A673 (cell line): ENCODE measurements around the gene EXOSC10. TPM values are rescaled to one million over a fixed set of nuclear protein-coding genes. Genes with fewer than 3 reads are reported as not detected.

ENCODE experiments used
- BruUV-seq: library from RNA; stranded (reverse); fragments of 400-500 nt; replicated peaks from 2 replicates; lab custom pipeline; 2021; lab: Mats Ljungman, UMichigan
- CTCF ChIA-PET: fragments of 300-600 bp; sonication (Branson Sonifier 250); formaldehyde crosslinking; loops from one replicate; lab custom pipeline; 2022; ENCODE audit warnings: antibody characterized with exemption; lab: Charles Lee
- POLR2A ChIA-PET: fragments of 300-600 bp; sonication (Branson Sonifier 250); formaldehyde crosslinking; loops from one replicate; lab custom pipeline; 2022; ENCODE audit warnings: antibody characterized with exemption; ENCODE audit not compliant: low non-redundant PET; lab: Charles Lee
- DNase-seq: peaks from one replicate; pipeline ENCODE4 v3.0.0-alpha.2; 2015; ENCODE audit warnings: low spot score
- H3K27ac ChIP-seq: fragments of 200-600 bp; sonication (generic); 2 replicates; pipeline ENCODE4 v1.5.1; 2016; ENCODE audit warnings: mixed run types, low read depth, mild to moderate bottlenecking, mixed read lengths, antibody characterized with exemption, low read length; ENCODE audit not compliant: poor library complexity, severe bottlenecking
- H3K27me3 ChIP-seq: fragments of 200-600 bp; sonication (generic); replicated peaks from 2 replicates; pipeline ENCODE4 v1.6.1; 2017; ENCODE audit warnings: mixed run types, low read depth, mild to moderate bottlenecking, mixed read lengths, antibody characterized with exemption, low read length; ENCODE audit not compliant: insufficient read depth, poor library complexity
- H3K36me3 ChIP-seq: fragments of 200-600 bp; sonication (generic); 2 replicates; pipeline ENCODE4 v1.6.1; 2016; ENCODE audit warnings: mixed run types, mild to moderate bottlenecking, mixed read lengths, antibody characterized with exemption, low read length; ENCODE audit not compliant: insufficient read depth, poor library complexity, severe bottlenecking
- H3K4me1 ChIP-seq: fragments of 200-600 bp; sonication (generic); 2 replicates; pipeline ENCODE4 v1.6.1; 2017; ENCODE audit warnings: mixed run types, mild to moderate bottlenecking, mixed read lengths, antibody characterized with exemption, low read length; ENCODE audit not compliant: insufficient read depth, poor library complexity, severe bottlenecking
- H3K4me3 ChIP-seq: fragments of 200-600 bp; sonication (generic); 2 replicates; pipeline ENCODE4 v1.5.1; 2016; ENCODE audit warnings: low read depth, mixed run types, mild to moderate bottlenecking, mixed read lengths, low read length; ENCODE audit not compliant: poor library complexity, severe bottlenecking
- H3K9me3 ChIP-seq: fragments of 200-600 bp; sonication (generic); 2 replicates; pipeline ENCODE4 v1.6.1; 2016; ENCODE audit warnings: mixed run types, low read depth, mild to moderate bottlenecking, mixed read lengths, antibody characterized with exemption, low read length; ENCODE audit not compliant: poor library complexity, severe bottlenecking
- EZH2 ChIP-seq: fragments of 200-600 bp; sonication (generic); IDR thresholded peaks from 2 replicates; pipeline ENCODE4 v1.6.1; 2017; ENCODE audit warnings: borderline replicate concordance, low read depth, mild to moderate bottlenecking, mixed read lengths, antibody characterized with exemption, low read length; ENCODE audit not compliant: poor library complexity, severe bottlenecking
- intact Hi-C: fragments of 100-400 bp; cut with micrococcal nuclease; formaldehyde crosslinking; loops from one replicate; pipeline ENCODE4 v1.10.0; 2022; ENCODE audit not compliant: unreplicated experiment
- total RNA-seq: library from RNA; stranded (reverse); gene quantifications from 2 replicates; pipeline ENCODE4 v1.2.3, GENCODE V29; 2021
- TF ChIP-seq, protein P1 (sequence below): fragments of 300-800, 200-600 bp; sonication (generic); conservative IDR thresholded peaks from 2 replicates; pipeline ENCODE4 v1.5.1; 2017; ENCODE audit warnings: low read depth, mild to moderate bottlenecking, antibody characterized with exemption, low read length, moderate library complexity, mixed read lengths

The EXOSC10 gene
- total RNA-seq, 1 experiment from 2014 or later: 119 TPM

- Histone ChIP-seq H3K36me3 (peaks cover 24% of the 10 kb centered on the region), H3K9me3 (no peaks in the 10 kb centered on the region), H3K4me3 (no peak overlapping the region), H3K4me1 (peaks cover 4% of the 10 kb centered on the region), H3K27ac (no peak overlapping the region), H3K27me3 (no peaks in the 10 kb centered on the region)
- ChIA-PET CTCF (interaction anchor here (0.7 kb wide), 1 partner anchor 14 kb away, joined by 10 read pairs; no protein-coding TSS in a partner anchor), POLR2A (no interaction called here)
- DNase-seq: no peak
- TSS peak; percentile 9 for BruUV-seq
- TF ChIP-seq, protein P1, sequence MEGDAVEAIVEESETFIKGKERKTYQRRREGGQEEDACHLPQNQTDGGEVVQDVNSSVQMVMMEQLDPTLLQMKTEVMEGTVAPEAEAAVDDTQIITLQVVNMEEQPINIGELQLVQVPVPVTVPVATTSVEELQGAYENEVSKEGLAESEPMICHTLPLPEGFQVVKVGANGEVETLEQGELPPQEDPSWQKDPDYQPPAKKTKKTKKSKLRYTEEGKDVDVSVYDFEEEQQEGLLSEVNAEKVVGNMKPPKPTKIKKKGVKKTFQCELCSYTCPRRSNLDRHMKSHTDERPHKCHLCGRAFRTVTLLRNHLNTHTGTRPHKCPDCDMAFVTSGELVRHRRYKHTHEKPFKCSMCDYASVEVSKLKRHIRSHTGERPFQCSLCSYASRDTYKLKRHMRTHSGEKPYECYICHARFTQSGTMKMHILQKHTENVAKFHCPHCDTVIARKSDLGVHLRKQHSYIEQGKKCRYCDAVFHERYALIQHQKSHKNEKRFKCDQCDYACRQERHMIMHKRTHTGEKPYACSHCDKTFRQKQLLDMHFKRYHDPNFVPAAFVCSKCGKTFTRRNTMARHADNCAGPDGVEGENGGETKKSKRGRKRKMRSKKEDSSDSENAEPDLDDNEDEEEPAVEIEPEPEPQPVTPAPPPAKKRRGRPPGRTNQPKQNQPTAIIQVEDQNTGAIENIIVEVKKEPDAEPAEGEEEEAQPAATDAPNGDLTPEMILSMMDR: no peak
- no peak for TF ChIP-seq EZH2
- intact Hi-C loops: no loop called here
These were observed 45.0 kb downstream of the EXOSC10 start for GRCh38 chr1:11054666-11055065.

DNA sequence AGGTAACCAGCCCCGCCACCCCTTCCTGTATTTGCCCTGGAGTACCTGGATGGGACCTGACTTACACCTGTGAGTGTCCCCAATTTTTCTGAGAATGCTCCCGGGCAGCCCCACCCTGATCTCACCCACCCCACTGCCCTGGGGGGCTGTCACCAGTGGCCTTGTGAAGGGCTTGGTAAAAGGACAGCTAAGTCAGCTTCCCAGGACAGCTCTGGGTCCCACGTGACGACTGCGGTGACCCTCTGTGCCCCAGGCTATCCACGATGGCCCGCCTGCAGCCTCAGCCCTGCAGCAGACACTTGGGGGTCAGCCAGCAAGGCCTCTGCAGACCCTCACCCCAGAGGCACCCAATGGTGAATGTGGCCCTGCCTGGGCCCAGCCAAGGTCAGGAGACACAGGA, 45.5 kb downstream of the EXOSC10 start:
- H3K36me3 ChIP-seq: peaks cover 24% of the 10 kb centered on the region
- BruUV-seq: no TSS peak
- CTCF ChIA-PET: no interaction called here
- no peak overlapping the region for H3K4me3 ChIP-seq
- intact Hi-C loops: no loop called here
- no peaks in the 10 kb centered on the region for H3K27me3 ChIP-seq
- POLR2A ChIA-PET: no interaction called here
- H3K27ac ChIP-seq: no peak overlapping the region
- peaks cover 4% of the 10 kb centered on the region for H3K4me1 ChIP-seq
- no peak for DNase-seq
- TF ChIP-seq, protein P1: no peak
- no peak for TF ChIP-seq EZH2
- H3K9me3 ChIP-seq: no peaks in the 10 kb centered on the region

DNA sequence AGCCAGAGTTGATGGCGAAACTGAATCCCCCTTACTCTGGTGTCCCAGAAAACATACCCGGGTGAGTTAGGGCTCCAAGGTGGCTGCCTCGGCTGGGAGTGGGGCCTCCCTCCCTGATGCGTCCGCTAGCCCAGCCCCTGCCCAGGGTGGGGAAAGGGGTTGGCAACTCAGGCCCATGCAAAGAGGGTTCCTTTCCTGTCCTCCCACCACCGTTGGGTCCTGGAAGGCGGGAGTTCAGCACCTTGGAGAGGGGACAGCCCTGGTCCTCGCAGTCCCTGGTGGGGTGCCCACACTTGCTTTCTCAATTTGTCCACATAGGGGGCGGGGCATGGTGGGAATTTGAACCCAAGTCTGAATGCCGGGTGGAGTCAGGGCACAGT, 45.9 kb downstream of the EXOSC10 start:
- Histone ChIP-seq H3K4me1 (peaks cover 2% of the 10 kb centered on the region), H3K4me3 (no peak overlapping the region), H3K27me3 (no peaks in the 10 kb centered on the region), H3K27ac (no peak overlapping the region), H3K9me3 (no peaks in the 10 kb centered on the region), H3K36me3 (peaks cover 24% of the 10 kb centered on the region)
- CTCF ChIA-PET: no interaction called here
- BruUV-seq: no TSS peak
- intact Hi-C loops: no loop called here
- POLR2A ChIA-PET: no interaction called here
- TF ChIP-seq, protein P1: no peak
- TF ChIP-seq EZH2: no peak
- peak; percentile 52 for DNase-seq
